WTC11 (cell line): ENCODE measurements around the gene SGSM2. TPM values are rescaled to one million over a fixed set of nuclear protein-coding genes. Genes with fewer than 3 reads are reported as not detected.

Source experiments
- ATAC-seq: fragments of 200-7000 bp; cut with Tn5 transposase; 2 replicates; pipeline ENCODE4 v1.10.0; 2021; ENCODE audit warnings: mild to moderate bottlenecking, moderate library complexity
- CTCF ChIA-PET: fragments of 300-600 bp; sonication (Branson Sonifier 250); formaldehyde crosslinking; loops from one replicate; lab custom pipeline; 2021; ENCODE audit warnings: antibody characterized with exemption; lab: Charles Lee
- POLR2A ChIA-PET: fragments of 350-600 bp; sonication (Branson Sonifier 250); formaldehyde crosslinking; loops from one replicate; lab custom pipeline; 2021; ENCODE audit warnings: antibody characterized with exemption; lab: Charles Lee
- DNase-seq: peaks from one replicate; pipeline ENCODE4 v3.0.0; 2021; ENCODE audit warnings: low spot score
- H3K27ac Mint-ChIP-seq: 2 replicates; pipeline ENCODE4 v1.8.0; 2021; ENCODE audit warnings: mixed read lengths
- H3K27me3 Mint-ChIP-seq: 2 replicates; pipeline ENCODE4 v1.8.0; 2021; ENCODE audit warnings: low read depth, mild to moderate bottlenecking, moderate library complexity, mixed read lengths
- H3K36me3 Mint-ChIP-seq: 2 replicates; pipeline ENCODE4 v1.8.0; 2021; ENCODE audit warnings: mixed read lengths
- H3K4me1 Mint-ChIP-seq: 2 replicates; pipeline ENCODE4 v1.8.0; 2022; ENCODE audit warnings: mixed read lengths
- H3K4me3 Mint-ChIP-seq: 2 replicates; pipeline ENCODE4 v1.8.0; 2021; ENCODE audit warnings: mild to moderate bottlenecking, moderate library complexity, mixed read lengths
- H3K9me3 Mint-ChIP-seq: 2 replicates; pipeline ENCODE4 v1.8.0; 2021; ENCODE audit warnings: mixed read lengths
- CREB1 ChIP-seq: sonication (generic); formaldehyde crosslinking; IDR thresholded peaks from 2 replicates; pipeline ENCODE4 v1.8.0; 2023; ENCODE audit warnings: mild to moderate bottlenecking, missing genetic modification reagents
- ELF4 ChIP-seq: sonication (generic); formaldehyde crosslinking; IDR thresholded peaks from 2 replicates; pipeline ENCODE4 v1.8.1; 2022; ENCODE audit warnings: low read depth, mild to moderate bottlenecking, moderate library complexity, missing genetic modification reagents
- EMX1 ChIP-seq: fragments of 250-450 bp; sonication (Bioruptor Pico); IDR thresholded peaks from 2 replicates; pipeline ENCODE4 v1.8.0; 2021; ENCODE audit warnings: mild to moderate bottlenecking
- FOXJ3 ChIP-seq: sonication (generic); formaldehyde crosslinking; IDR thresholded peaks from 2 replicates; pipeline ENCODE4 v1.9.0; 2021; ENCODE audit warnings: missing genetic modification reagents, mild to moderate bottlenecking, borderline replicate concordance
- GABPB1 ChIP-seq: sonication (generic); formaldehyde crosslinking; IDR thresholded peaks from 2 replicates; pipeline ENCODE4 v1.8.1; 2023; ENCODE audit warnings: mild to moderate bottlenecking, missing genetic modification reagents
- GRHL2 ChIP-seq: fragments of 250-450 bp; sonication (Bioruptor Pico); IDR thresholded peaks from 2 replicates; pipeline ENCODE4 v1.8.0; 2022; ENCODE audit warnings: mild to moderate bottlenecking, moderate library complexity; ENCODE audit not compliant: insufficient replicate concordance, severe bottlenecking
- GTF2I ChIP-seq: fragments of 250-450 bp; sonication (Bioruptor Pico); conservative IDR thresholded peaks from 2 replicates; pipeline ENCODE4 v1.4.0; 2021; ENCODE audit warnings: mild to moderate bottlenecking
- JUN ChIP-seq: sonication (generic); formaldehyde crosslinking; IDR thresholded peaks from 2 replicates; pipeline ENCODE4 v1.8.0; 2023; ENCODE audit warnings: mild to moderate bottlenecking, missing genetic modification reagents
- KAT7 ChIP-seq: sonication (generic); formaldehyde crosslinking; IDR thresholded peaks from 2 replicates; pipeline ENCODE4 v1.8.1; 2023; ENCODE audit warnings: missing genetic modification reagents, mild to moderate bottlenecking, borderline replicate concordance
- NFATC4 ChIP-seq: fragments of 250-450 bp; sonication (Bioruptor Pico); IDR thresholded peaks from 2 replicates; pipeline ENCODE4 v1.9.0; 2021; ENCODE audit warnings: mild to moderate bottlenecking
- NR3C1 ChIP-seq: sonication (generic); formaldehyde crosslinking; conservative IDR thresholded peaks from 2 replicates; pipeline ENCODE4 v1.8.1; 2023; ENCODE audit warnings: low read depth, mild to moderate bottlenecking, missing genetic modification reagents
- TEAD1 ChIP-seq: sonication (generic); formaldehyde crosslinking; IDR thresholded peaks from 2 replicates; pipeline ENCODE4 v1.8.0; 2022; ENCODE audit warnings: mild to moderate bottlenecking, missing genetic modification reagents
- TP53 ChIP-seq: sonication (generic); formaldehyde crosslinking; IDR thresholded peaks from 2 replicates; pipeline ENCODE4 v1.8.1; 2023; ENCODE audit warnings: mild to moderate bottlenecking, missing genetic modification reagents
- ZNF138 ChIP-seq: sonication (generic); formaldehyde crosslinking; conservative IDR thresholded peaks from 2 replicates; pipeline ENCODE4 v1.8.1; 2022; ENCODE audit warnings: mild to moderate bottlenecking, moderate library complexity, missing genetic modification reagents
- ZNF219 ChIP-seq: sonication (generic); formaldehyde crosslinking; IDR thresholded peaks from 2 replicates; pipeline ENCODE4 v1.8.0; 2023; ENCODE audit warnings: missing genetic modification reagents, mild to moderate bottlenecking, borderline replicate concordance
- ZNF396 ChIP-seq: fragments of 250-450 bp; sonication (Bioruptor Pico); IDR thresholded peaks from 2 replicates; pipeline ENCODE4 v1.8.0; 2021; ENCODE audit warnings: mild to moderate bottlenecking, moderate library complexity, borderline replicate concordance
- ZNF423 ChIP-seq: fragments of 250-450 bp; sonication (Bioruptor Pico); IDR thresholded peaks from 2 replicates; pipeline ENCODE4 v2.1.2; 2022; ENCODE audit warnings: mild to moderate bottlenecking, moderate library complexity
- total RNA-seq: library from RNA; stranded (reverse); gene quantifications from 3 replicates; pipeline ENCODE4 v1.2.3, GENCODE V29; 2021
- TF ChIP-seq, protein P1 (sequence below): sonication (generic); formaldehyde crosslinking; IDR thresholded peaks from 2 replicates; pipeline ENCODE4 v1.8.1; 2022; ENCODE audit warnings: mild to moderate bottlenecking, missing genetic modification reagents, moderate library complexity, borderline replicate concordance
- TF ChIP-seq, protein P2 (sequence below): sonication (generic); formaldehyde crosslinking; IDR thresholded peaks from 2 replicates; pipeline ENCODE4 v1.8.0; 2023; ENCODE audit warnings: missing genetic modification reagents
- TF ChIP-seq, protein P3 (sequence below): sonication (generic); formaldehyde crosslinking; IDR thresholded peaks from 2 replicates; pipeline ENCODE4 v1.8.1; 2022; ENCODE audit warnings: low read depth, missing genetic modification reagents, borderline replicate concordance
- TF ChIP-seq, protein P4 (sequence below): sonication (generic); formaldehyde crosslinking; IDR thresholded peaks from 2 replicates; pipeline ENCODE4 v1.8.1; 2022; ENCODE audit warnings: mild to moderate bottlenecking, moderate library complexity, missing genetic modification reagents
- TF ChIP-seq, protein P5 (sequence below): sonication (generic); formaldehyde crosslinking; IDR thresholded peaks from 2 replicates; pipeline ENCODE4 v1.8.1; 2023; ENCODE audit warnings: mild to moderate bottlenecking, missing genetic modification reagents, borderline replicate concordance
- TF ChIP-seq, protein P6 (sequence below): fragments of 250-450 bp; sonication (Bioruptor Pico); IDR thresholded peaks from 2 replicates; pipeline ENCODE4 v1.9.0; 2021; ENCODE audit warnings: moderate library complexity, mild to moderate bottlenecking, inconsistent platforms, borderline replicate concordance
- TF ChIP-seq, protein P7 (sequence below): fragments of 250-450 bp; sonication (Bioruptor Pico); IDR thresholded peaks from 2 replicates; pipeline ENCODE4 v1.9.0; 2021; ENCODE audit warnings: mild to moderate bottlenecking

SGSM2 gene
- total RNA-seq, 1 experiment from 2014 or later, result 50.3 TPM

DNA sequence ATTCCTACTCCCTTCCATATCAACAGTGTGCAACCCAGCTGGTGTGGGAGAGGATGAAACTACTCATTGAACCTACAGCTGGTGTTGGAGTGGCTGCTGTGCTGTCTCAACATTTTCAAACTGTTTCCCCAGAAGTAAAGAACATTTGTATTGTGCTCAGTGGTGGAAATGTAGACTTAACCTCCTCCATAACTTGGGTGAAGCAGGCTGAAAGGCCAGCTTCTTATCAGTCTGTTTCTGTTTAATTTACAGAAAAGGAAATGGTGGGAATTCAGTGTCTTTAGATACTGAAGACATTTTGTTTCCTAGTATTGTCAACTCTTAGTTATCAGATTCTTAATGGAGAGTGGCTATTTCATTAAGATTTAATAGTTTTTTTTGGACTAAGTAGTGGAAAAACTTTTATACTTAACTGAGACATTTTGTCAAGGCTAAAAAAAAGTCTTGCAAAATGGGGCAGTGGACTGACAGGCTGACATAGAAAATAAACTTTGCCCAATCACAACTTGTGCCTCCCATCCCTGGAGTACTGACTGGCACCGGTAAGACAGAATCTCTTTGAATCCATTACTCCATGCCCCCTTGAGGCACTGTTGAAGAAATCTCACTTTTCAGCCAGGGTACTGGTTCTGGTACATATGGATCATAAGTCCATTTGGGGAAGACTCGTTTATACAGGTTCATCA lies 13.5 kb upstream of the SGSM2 start (continued):
- TF ChIP-seq, protein P1, sequence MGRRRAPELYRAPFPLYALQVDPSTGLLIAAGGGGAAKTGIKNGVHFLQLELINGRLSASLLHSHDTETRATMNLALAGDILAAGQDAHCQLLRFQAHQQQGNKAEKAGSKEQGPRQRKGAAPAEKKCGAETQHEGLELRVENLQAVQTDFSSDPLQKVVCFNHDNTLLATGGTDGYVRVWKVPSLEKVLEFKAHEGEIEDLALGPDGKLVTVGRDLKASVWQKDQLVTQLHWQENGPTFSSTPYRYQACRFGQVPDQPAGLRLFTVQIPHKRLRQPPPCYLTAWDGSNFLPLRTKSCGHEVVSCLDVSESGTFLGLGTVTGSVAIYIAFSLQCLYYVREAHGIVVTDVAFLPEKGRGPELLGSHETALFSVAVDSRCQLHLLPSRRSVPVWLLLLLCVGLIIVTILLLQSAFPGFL, result no peak
- TF ChIP-seq FOXJ3 (CRISPR knock-in tag) (no peak), ZNF219 (no peak), TEAD1 (CRISPR knock-in tag) (no peak), TP53 (CRISPR knock-in tag) (no peak)
- TF ChIP-seq, protein P2, sequence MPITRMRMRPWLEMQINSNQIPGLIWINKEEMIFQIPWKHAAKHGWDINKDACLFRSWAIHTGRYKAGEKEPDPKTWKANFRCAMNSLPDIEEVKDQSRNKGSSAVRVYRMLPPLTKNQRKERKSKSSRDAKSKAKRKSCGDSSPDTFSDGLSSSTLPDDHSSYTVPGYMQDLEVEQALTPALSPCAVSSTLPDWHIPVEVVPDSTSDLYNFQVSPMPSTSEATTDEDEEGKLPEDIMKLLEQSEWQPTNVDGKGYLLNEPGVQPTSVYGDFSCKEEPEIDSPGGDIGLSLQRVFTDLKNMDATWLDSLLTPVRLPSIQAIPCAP (CRISPR knock-in tag), result no peak
- TF ChIP-seq, protein P3, sequence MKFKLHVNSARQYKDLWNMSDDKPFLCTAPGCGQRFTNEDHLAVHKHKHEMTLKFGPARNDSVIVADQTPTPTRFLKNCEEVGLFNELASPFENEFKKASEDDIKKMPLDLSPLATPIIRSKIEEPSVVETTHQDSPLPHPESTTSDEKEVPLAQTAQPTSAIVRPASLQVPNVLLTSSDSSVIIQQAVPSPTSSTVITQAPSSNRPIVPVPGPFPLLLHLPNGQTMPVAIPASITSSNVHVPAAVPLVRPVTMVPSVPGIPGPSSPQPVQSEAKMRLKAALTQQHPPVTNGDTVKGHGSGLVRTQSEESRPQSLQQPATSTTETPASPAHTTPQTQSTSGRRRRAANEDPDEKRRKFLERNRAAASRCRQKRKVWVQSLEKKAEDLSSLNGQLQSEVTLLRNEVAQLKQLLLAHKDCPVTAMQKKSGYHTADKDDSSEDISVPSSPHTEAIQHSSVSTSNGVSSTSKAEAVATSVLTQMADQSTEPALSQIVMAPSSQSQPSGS (CRISPR knock-in tag), result no peak

DNA sequence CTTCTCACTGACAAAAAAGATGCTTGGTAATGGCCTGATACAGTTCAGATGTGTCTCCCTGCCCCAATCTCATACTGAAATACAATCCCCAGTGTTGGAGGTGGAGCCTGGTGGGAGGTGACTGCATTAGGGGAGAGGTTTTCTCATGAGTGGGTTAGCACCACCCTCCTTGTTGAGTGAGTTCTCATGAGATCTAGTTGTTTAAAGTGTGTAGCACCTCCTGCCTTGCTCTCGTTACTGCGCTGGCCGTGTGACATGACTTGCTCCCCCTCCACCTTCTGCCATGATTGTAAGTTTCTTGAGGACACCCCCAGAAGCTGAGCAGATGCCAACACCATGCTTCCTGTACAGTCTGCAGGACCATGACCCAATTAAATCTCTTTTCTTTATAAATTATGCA lies 6.0 kb upstream of the SGSM2 start:
- H3K27ac Mint-ChIP-seq, result no peak overlapping the region
- no peaks in the 10 kb centered on the region for H3K27me3 Mint-ChIP-seq
- ChIA-PET POLR2A (interaction anchor here (0.7 kb wide), 1 partner anchor 253 kb away, joined by 4 read pairs; no protein-coding TSS in a partner anchor), CTCF (interaction anchor here (0.7 to 1.2 kb wide), 3 partner anchors 22 to 85 kb away, joined by 3 to 6 read pairs (median 3); no protein-coding TSS in a partner anchor)
- TF ChIP-seq ZNF219, result no peak
- TF ChIP-seq EMX1 (CRISPR knock-in tag), result 0 out of 2 replicates have a peak, but pooled peaks have one; percentile 44
- no peak overlapping the region for H3K4me3 Mint-ChIP-seq
- ATAC-seq, result no peak
- no peaks in the 10 kb centered on the region; the same call in 1 of the 2 replicates for H3K4me1 Mint-ChIP-seq
- no peak for DNase-seq
- peaks cover 16% of the 10 kb centered on the region for H3K36me3 Mint-ChIP-seq
- no peaks in the 10 kb centered on the region for H3K9me3 Mint-ChIP-seq

DNA sequence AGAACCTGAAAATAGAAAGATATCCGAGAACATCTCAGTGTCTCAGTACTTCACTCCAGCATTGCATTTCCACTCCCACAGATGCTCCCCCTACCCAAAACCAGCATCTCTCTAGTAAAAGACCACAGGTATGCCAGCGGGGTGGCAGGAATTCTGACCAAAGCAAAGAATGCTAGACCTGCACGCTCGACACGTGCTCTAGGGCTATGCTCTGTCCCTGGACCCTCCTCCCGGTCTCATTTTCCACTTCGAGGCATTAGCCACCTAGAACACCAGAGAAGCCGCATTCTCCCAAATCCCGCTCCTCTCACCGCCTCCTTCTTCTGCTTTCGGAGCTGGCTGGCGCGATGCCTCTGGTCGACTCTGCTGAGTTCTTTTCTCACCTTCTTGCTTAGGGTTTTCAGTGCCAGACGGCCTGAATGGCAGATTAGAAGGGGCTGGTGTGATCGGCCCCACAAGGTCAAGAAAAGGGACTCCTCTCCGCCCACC lies 1.5 kb upstream of the SGSM2 start:
- DNase-seq (no peak), ATAC-seq (0 out of 2 replicates have a peak, but pooled peaks have one; percentile 3)
- ChIA-PET CTCF (interaction anchor here (0.6 to 5.0 kb wide), 12 partner anchors 12 to 281 kb away, joined by 3 to 119 read pairs (median 15); partner anchors contain the start of genes HIC1, SMG6 and SRR), POLR2A (interaction anchor here (0.6 to 3.1 kb wide), 9 partner anchors 11 to 629 kb away, joined by 3 to 38 read pairs (median 5); partner anchors contain the start of genes SMG6 and SRR)
- Mint-ChIP-seq H3K4me1 (peaks cover 4% of the 10 kb centered on the region), H3K27ac (peak overlapping the region; percentile 99), H3K4me3 (no peak overlapping the region; the same call in 1 of the 2 replicates), H3K36me3 (no peaks in the 10 kb centered on the region; the same call in 1 of the 2 replicates), H3K9me3 (no peaks in the 10 kb centered on the region), H3K27me3 (no peaks in the 10 kb centered on the region)
- TF ChIP-seq GABPB1 (no peak), ZNF423 (CRISPR knock-in tag) (no peak), GRHL2 (CRISPR knock-in tag) (no peak), NR3C1 (CRISPR knock-in tag) (no peak), JUN (CRISPR knock-in tag) (no peak), ELF4 (CRISPR knock-in tag) (no peak), CREB1 (CRISPR knock-in tag) (no peak), ZNF396 (CRISPR knock-in tag) (no peak), GTF2I (CRISPR knock-in tag) (no peak), NFATC4 (CRISPR knock-in tag) (no peak), KAT7 (CRISPR knock-in tag) (no peak), ZNF138 (CRISPR knock-in tag) (no peak)
- TF ChIP-seq, protein P4, sequence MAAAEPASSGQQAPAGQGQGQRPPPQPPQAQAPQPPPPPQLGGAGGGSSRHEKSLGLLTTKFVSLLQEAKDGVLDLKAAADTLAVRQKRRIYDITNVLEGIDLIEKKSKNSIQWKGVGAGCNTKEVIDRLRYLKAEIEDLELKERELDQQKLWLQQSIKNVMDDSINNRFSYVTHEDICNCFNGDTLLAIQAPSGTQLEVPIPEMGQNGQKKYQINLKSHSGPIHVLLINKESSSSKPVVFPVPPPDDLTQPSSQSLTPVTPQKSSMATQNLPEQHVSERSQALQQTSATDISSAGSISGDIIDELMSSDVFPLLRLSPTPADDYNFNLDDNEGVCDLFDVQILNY (CRISPR knock-in tag), result no peak
- TF ChIP-seq, protein P5, sequence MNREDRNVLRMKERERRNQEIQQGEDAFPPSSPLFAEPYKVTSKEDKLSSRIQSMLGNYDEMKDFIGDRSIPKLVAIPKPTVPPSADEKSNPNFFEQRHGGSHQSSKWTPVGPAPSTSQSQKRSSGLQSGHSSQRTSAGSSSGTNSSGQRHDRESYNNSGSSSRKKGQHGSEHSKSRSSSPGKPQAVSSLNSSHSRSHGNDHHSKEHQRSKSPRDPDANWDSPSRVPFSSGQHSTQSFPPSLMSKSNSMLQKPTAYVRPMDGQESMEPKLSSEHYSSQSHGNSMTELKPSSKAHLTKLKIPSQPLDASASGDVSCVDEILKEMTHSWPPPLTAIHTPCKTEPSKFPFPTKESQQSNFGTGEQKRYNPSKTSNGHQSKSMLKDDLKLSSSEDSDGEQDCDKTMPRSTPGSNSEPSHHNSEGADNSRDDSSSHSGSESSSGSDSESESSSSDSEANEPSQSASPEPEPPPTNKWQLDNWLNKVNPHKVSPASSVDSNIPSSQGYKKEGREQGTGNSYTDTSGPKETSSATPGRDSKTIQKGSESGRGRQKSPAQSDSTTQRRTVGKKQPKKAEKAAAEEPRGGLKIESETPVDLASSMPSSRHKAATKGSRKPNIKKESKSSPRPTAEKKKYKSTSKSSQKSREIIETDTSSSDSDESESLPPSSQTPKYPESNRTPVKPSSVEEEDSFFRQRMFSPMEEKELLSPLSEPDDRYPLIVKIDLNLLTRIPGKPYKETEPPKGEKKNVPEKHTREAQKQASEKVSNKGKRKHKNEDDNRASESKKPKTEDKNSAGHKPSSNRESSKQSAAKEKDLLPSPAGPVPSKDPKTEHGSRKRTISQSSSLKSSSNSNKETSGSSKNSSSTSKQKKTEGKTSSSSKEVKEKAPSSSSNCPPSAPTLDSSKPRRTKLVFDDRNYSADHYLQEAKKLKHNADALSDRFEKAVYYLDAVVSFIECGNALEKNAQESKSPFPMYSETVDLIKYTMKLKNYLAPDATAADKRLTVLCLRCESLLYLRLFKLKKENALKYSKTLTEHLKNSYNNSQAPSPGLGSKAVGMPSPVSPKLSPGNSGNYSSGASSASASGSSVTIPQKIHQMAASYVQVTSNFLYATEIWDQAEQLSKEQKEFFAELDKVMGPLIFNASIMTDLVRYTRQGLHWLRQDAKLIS (CRISPR knock-in tag), result no peak
- TF ChIP-seq, protein P6, sequence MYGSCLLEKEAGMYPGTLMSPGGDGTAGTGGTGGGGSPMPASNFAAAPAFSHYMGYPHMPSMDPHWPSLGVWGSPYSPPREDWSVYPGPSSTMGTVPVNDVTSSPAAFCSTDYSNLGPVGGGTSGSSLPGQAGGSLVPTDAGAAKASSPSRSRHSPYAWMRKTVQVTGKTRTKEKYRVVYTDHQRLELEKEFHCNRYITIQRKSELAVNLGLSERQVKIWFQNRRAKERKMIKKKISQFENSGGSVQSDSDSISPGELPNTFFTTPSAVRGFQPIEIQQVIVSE, result no peak
- TF ChIP-seq, protein P7, sequence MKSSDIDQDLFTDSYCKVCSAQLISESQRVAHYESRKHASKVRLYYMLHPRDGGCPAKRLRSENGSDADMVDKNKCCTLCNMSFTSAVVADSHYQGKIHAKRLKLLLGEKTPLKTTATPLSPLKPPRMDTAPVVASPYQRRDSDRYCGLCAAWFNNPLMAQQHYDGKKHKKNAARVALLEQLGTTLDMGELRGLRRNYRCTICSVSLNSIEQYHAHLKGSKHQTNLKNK (CRISPR knock-in tag), result no peak
